Body of pancreas (tissue), 4 donors: ENCODE measurements around the gene ATP1A1.

Source experiments
- POLR2A ChIP-seq, 3 donors: fragments of 450-650 bp; IDR thresholded peaks; one replicate each; pipeline ENCODE4 v1.6.1; 2016; ENCODE audit warnings: antibody characterized with exemption in 3 of 3, mild to moderate bottlenecking in 2 of 3
- TF ChIP-seq, protein P1 (sequence below), 7 experiments: fragments of 450-650 bp in 4 of 7; fragments of 200-600 bp in 3 of 7; sonication (generic) in 3 of 7; IDR thresholded peaks; one replicate each; pipeline ENCODE4 v1.5.1; 2016 to 2019; ENCODE audit warnings: antibody characterized with exemption in 7 of 7

- TF ChIP-seq, protein P1, sequence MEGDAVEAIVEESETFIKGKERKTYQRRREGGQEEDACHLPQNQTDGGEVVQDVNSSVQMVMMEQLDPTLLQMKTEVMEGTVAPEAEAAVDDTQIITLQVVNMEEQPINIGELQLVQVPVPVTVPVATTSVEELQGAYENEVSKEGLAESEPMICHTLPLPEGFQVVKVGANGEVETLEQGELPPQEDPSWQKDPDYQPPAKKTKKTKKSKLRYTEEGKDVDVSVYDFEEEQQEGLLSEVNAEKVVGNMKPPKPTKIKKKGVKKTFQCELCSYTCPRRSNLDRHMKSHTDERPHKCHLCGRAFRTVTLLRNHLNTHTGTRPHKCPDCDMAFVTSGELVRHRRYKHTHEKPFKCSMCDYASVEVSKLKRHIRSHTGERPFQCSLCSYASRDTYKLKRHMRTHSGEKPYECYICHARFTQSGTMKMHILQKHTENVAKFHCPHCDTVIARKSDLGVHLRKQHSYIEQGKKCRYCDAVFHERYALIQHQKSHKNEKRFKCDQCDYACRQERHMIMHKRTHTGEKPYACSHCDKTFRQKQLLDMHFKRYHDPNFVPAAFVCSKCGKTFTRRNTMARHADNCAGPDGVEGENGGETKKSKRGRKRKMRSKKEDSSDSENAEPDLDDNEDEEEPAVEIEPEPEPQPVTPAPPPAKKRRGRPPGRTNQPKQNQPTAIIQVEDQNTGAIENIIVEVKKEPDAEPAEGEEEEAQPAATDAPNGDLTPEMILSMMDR (IDR thresholded peaks at IDR 0.05) = no peak
- no peak for TF ChIP-seq POLR2A (IDR thresholded peaks at IDR 0.05)
Observed at GRCh38 chr1:116345011-116345410, 28.0 kb upstream of the ATP1A1 start.
